Mucosa of descending colon (tissue), 3 donors: ENCODE measurements around the gene MFF. TPM values are rescaled to one million over a fixed set of nuclear protein-coding genes. Genes with fewer than 3 reads are reported as not detected.
A peak's percentile ranks its signal among the peaks of the same experiment; 100 is the strongest.

Experiments used
- ATAC-seq: fragments of 200-7000 bp; cut with Tn5 transposase; one replicate; pipeline ENCODE4 v1.9.1; 2020; ENCODE audit warnings: mild to moderate bottlenecking, moderate library complexity
- DNase-seq, 3 donors: peaks; one replicate each; pipeline ENCODE4 v3.0.0-alpha.2; 2020
- H3K36me3 ChIP-seq: fragments of 200-600 bp; one replicate; pipeline ENCODE4 v1.8.0; 2021; ENCODE audit warnings: low read depth, mild to moderate bottlenecking
- H3K4me1 ChIP-seq: fragments of 200-600 bp; one replicate; pipeline ENCODE4 v1.8.0; 2021; ENCODE audit warnings: low read depth, mild to moderate bottlenecking
- H3K4me3 ChIP-seq: fragments of 200-600 bp; one replicate; pipeline ENCODE4 v1.8.0; 2021; ENCODE audit warnings: mild to moderate bottlenecking
- H3K9me3 ChIP-seq: fragments of 200-600 bp; one replicate; pipeline ENCODE4 v1.8.0; 2021; ENCODE audit warnings: mild to moderate bottlenecking
- intact Hi-C, 2 donors: fragments of 100-400 bp; cut with DNase I in 1 of 2; cut with micrococcal nuclease in 1 of 2; formaldehyde crosslinking; loops; one replicate each; pipeline versions ENCODE4 v1.11.0 to v1.11.1; 2022; cut with DNase I, micrococcal nuclease
- total RNA-seq, 3 donors: library from RNA; stranded (reverse); fragmentation: NEBNext Ultra II Directional in 2 of 3; extraction: Animal tissue kit (Norgen Biotek cat#: 25700) in 2 of 3; gene quantifications; one replicate each; pipeline versions ENCODE4 v1.2.1 to v1.2.4, GENCODE V29; 2021 to 2023
- TF ChIP-seq, protein P1 (sequence below): fragments of 200-600 bp; IDR thresholded peaks from one replicate; pipeline ENCODE4 v1.8.0; 2022; ENCODE audit warnings: antibody characterized with exemption, mild to moderate bottlenecking
- donor health status: DM: no; HTN: no; CAD: no; lungs with moderate emphysema.
- donor health status: DM: no; HTN: no; CAD: no.
- donor health status: DM: no; HTN: yes; CAD: no.

The MFF gene
- total RNA-seq, 3 donors from 2014 or later = 73.3 to 80.2 (median 77.0) TPM

DNA sequence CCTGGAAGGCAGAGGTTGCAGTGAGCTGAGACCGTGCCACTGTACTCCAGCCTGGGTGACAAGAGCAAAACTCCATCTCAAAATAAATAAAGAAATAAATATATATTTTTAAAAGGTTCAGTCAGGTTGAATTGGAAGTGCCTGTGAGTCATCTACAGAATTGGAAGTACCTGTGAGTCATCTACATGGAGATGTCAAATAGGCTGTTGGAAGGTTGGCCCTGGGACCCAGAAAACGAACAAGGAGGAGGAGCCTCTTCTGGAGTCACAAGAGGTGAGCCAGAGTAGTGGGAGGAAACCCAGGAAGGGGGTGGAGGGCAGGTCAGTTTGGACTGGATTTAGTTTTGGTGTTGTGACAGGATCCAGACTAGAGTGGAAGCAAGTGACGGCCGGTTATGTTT lies 77.9 kb downstream of the MFF start:
- TF ChIP-seq, protein P1, sequence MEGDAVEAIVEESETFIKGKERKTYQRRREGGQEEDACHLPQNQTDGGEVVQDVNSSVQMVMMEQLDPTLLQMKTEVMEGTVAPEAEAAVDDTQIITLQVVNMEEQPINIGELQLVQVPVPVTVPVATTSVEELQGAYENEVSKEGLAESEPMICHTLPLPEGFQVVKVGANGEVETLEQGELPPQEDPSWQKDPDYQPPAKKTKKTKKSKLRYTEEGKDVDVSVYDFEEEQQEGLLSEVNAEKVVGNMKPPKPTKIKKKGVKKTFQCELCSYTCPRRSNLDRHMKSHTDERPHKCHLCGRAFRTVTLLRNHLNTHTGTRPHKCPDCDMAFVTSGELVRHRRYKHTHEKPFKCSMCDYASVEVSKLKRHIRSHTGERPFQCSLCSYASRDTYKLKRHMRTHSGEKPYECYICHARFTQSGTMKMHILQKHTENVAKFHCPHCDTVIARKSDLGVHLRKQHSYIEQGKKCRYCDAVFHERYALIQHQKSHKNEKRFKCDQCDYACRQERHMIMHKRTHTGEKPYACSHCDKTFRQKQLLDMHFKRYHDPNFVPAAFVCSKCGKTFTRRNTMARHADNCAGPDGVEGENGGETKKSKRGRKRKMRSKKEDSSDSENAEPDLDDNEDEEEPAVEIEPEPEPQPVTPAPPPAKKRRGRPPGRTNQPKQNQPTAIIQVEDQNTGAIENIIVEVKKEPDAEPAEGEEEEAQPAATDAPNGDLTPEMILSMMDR = no peak
- H3K4me1 ChIP-seq = peaks cover 3% of the 10 kb centered on the region
- intact Hi-C loops = no loop called here
- H3K9me3 ChIP-seq = no peaks in the 10 kb centered on the region
- ATAC-seq = no peak
- DNase-seq = no peak
- H3K4me3 ChIP-seq = no peak overlapping the region
- no peaks in the 10 kb centered on the region for H3K36me3 ChIP-seq

DNA sequence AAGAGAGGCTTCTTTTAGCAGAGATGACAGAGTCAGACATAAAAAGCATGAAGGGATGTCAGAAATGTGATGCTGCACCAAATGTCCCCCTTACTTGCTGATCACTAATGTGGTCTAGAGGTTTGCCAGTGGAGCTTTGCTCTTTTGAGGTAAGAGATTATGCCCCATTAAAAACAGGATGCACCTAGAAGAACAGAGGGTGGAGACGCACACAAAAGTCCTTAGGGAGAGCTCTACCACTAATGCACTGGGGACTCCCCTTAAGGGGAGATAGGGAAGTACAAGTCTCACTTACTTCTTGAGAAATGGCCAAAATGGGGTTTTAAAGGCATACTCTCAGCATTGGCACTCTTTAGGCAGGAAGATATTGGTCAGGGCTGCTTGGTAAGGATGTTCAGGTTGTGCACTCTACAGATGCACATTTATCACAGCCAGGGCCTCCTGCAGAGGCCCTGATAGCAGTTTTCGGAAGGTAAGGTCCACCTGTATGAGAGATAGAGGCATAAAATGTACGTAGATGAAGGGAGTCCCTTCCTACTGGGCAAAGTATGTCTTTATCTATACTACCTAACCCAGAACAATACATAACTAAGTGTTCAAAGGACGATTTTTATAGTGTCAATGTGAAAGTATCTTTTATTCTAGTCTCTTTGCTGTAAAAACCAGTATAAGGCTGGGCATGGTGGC lies 79.7 kb downstream of the MFF start:
- no peaks in the 10 kb centered on the region for H3K9me3 ChIP-seq
- peaks cover 3% of the 10 kb centered on the region for H3K4me1 ChIP-seq
- TF ChIP-seq, protein P1 = no peak
- no peaks in the 10 kb centered on the region for H3K36me3 ChIP-seq
- DNase-seq (no peak), ATAC-seq (peak; percentile 4)
- intact Hi-C loops = no loop called here
- no peak overlapping the region for H3K4me3 ChIP-seq

DNA sequence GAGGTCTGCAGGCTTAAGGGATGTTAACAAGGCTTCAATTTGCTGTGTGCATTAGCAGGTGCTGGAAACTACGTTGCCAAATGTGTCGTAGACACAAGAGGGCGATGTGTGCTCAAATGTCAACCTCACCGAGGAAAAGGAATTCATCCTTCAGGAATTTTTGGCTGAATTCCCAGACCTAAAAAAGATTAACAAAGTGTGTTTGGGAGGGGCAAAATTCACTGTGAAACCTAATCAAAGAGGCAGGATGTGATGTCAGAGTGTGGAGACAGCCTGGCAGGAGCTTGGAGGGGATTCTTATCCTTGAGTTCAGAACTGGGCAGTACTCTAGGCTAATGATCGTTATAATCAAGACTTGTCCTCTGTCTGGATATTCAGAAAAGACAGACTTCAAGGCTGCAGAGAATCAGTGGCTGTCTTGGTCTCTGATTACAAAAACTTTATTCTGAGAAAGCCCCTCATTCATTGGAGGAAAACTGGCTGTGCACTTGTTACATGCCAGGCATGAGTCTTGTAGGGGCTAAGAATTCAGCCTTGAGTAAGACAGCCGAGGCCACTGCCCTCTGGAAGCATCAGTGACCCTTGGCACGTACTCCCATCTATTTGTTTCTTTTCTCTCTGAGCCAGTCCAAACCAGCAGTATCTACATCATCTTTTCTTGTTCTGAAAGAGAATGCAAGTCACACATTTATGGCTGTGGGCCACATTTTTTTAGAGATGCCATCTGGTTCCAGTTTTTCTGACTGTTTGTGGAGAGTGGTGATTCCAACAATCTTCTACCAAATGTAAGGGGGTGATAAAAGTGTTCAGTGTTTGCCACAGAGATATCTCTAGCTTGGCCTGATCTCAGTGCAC lies 81.4 kb downstream of the MFF start:
- ATAC-seq (peak; percentile 92), DNase-seq (peak in 2 of 3 donors; percentile 59 to 84)
- H3K9me3 ChIP-seq = no peaks in the 10 kb centered on the region
- peaks cover 3% of the 10 kb centered on the region for H3K4me1 ChIP-seq
- intact Hi-C loops = no loop called here
- TF ChIP-seq, protein P1 = peak; percentile 49
- no peak overlapping the region for H3K4me3 ChIP-seq
- H3K36me3 ChIP-seq = no peaks in the 10 kb centered on the region

Other genes with a start within 250 kb of the MFF start
- gene COL4A4, start 161.0 kb upstream of the MFF start, total RNA-seq = 1 to 10 TPM in 2 of 3 donors, under 1 TPM in 1; 0.44 to 1.2 (median 1.1) TPM
- gene COL4A3, start 160.6 kb upstream of the MFF start, total RNA-seq = under 1 TPM; 0.16 to 0.36 (median 0.32) TPM
- gene TM4SF20, start 54.1 kb downstream of the MFF start, total RNA-seq = 10 to 100 TPM in 1 of 3 donors, 1 to 10 TPM in 2; 3.9 to 12.6 (median 9.1) TPM
- not detected for gene SCYGR1, start 62.7 kb downstream of the MFF start, total RNA-seq
- gene AGFG1, start 146.9 kb downstream of the MFF start, total RNA-seq = 10 to 100 TPM; 69.2 to 76.3 (median 73.0) TPM